GM19023 (cell line): Measurements from ENCODE around the gene TUNAR.
"Not testable (repeated sequence)": the region's sequence is repeated elsewhere in the genome, so short reads cannot be mapped to it uniquely, and the experiment has no call there.

Experiments
- ATAC-seq: cut with Tn5 transposase; IDR thresholded peaks from one replicate; pipeline ENCODE4 v1.9.1; 2021; ENCODE audit warnings: mild to moderate bottlenecking, moderate library complexity; ENCODE audit not compliant: unreplicated experiment

TUNAR gene

GRCh38 chr14:95968048-95968447 lies 91.4 kb downstream of the TUNAR start:
- ATAC-seq = not testable (repeated sequence)
